AG04450 (cell line): ENCODE results near the gene GGN. TPM values are rescaled to one million over a fixed set of nuclear protein-coding genes. Genes with fewer than 3 reads are reported as not detected.
"Not testable (repeated sequence)": the region's sequence is repeated elsewhere in the genome, so short reads cannot be mapped to it uniquely, and the experiment has no call there.

Source experiments
- CTCF ChIA-PET: fragments of 300-600, 350-600 bp; formaldehyde crosslinking; extraction: SDS; loops from one replicate; lab custom pipeline; 2022; ENCODE audit warnings: antibody characterized with exemption, inconsistent platforms; lab: Charles Lee
- POLR2A ChIA-PET: fragments of 350-600 bp; formaldehyde crosslinking; extraction: SDS; loops from one replicate; lab custom pipeline; 2021; ENCODE audit warnings: antibody characterized with exemption, inconsistent platforms; lab: Yijun Ruan, JAX
- DNase-seq: peaks from one replicate; pipeline ENCODE4 v3.0.0-alpha.2; 2011; ENCODE audit warnings: low read depth, low spot score
- H3K27ac ChIP-seq: one replicate; pipeline ENCODE4 v1.5.1; 2012; ENCODE audit warnings: low read depth, low read length, control low read depth
- H3K27me3 ChIP-seq: one replicate; pipeline ENCODE4 v1.6.0; 2012; ENCODE audit warnings: low read length; ENCODE audit not compliant: control insufficient read depth, insufficient read depth
- H3K4me3 ChIP-seq: 2 replicates; pipeline ENCODE4 v1.5.1; 2011; ENCODE audit warnings: mild to moderate bottlenecking, low read depth, low read length, control low read depth
- H3K9me3 ChIP-seq: 2 replicates; pipeline ENCODE4 v1.5.1; 2012; ENCODE audit warnings: low read length; ENCODE audit not compliant: control insufficient read depth, insufficient read depth
- polyA plus RNA-seq: library from polyadenylated mRNA; depleted of rRNA; stranded (reverse); fragments of >200 nt; gene quantifications from 2 replicates; pipeline ENCODE4 v1.2.3, GENCODE V29; 2011; rRNA removed
- TF ChIP-seq, protein P1 (sequence below): IDR thresholded peaks from 2 replicates; pipeline ENCODE4 v1.5.1; 2011; ENCODE audit warnings: low read depth, low read length, control low read depth, inconsistent platforms

The GGN gene
- polyA plus RNA-seq, 1 experiment, result 0.15 TPM

- no peaks in the 10 kb centered on the region; the same call in 1 of the 2 replicates for H3K9me3 ChIP-seq
- ChIA-PET POLR2A (interaction anchor here (0.5 kb wide), 1 partner anchor 178 kb away, joined by 4 read pairs; no protein-coding TSS in a partner anchor), CTCF (no interaction called here)
- H3K27ac ChIP-seq, result no peak overlapping the region
- TF ChIP-seq, protein P1, sequence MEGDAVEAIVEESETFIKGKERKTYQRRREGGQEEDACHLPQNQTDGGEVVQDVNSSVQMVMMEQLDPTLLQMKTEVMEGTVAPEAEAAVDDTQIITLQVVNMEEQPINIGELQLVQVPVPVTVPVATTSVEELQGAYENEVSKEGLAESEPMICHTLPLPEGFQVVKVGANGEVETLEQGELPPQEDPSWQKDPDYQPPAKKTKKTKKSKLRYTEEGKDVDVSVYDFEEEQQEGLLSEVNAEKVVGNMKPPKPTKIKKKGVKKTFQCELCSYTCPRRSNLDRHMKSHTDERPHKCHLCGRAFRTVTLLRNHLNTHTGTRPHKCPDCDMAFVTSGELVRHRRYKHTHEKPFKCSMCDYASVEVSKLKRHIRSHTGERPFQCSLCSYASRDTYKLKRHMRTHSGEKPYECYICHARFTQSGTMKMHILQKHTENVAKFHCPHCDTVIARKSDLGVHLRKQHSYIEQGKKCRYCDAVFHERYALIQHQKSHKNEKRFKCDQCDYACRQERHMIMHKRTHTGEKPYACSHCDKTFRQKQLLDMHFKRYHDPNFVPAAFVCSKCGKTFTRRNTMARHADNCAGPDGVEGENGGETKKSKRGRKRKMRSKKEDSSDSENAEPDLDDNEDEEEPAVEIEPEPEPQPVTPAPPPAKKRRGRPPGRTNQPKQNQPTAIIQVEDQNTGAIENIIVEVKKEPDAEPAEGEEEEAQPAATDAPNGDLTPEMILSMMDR, result no peak
- no peak for DNase-seq
- H3K4me3 ChIP-seq, result no peak overlapping the region
- no peaks in the 10 kb centered on the region for H3K27me3 ChIP-seq
Measured at GRCh38 chr19:38340927-38341326, 46.9 kb downstream of the GGN start.

DNA sequence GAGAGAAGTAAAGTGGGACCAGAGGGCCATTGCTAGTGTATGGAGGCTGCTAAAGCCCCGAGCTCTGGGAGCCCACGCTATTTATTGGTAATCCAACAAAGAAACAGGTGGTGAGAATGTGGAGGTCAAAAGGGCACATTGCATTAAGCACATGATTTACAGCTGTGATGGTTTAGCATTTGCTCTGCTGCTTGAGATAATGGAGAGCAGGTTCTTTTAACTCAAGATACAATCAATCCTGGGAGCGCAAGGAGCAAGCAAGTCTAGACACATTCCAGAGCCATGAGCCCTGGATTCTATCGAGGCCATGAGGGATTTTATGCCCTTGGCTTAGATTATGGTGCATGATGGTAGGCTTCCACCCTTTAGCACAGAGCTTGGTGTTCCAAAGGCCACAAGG lies 48.8 kb downstream of the GGN start:
- H3K27me3 ChIP-seq, H3K27ac ChIP-seq, DNase-seq, H3K4me3 ChIP-seq, H3K9me3 ChIP-seq: not testable (repeated sequence)
- ChIA-PET POLR2A (interaction anchor here (0.7 kb wide), 1 partner anchor 35 kb away, joined by 3 read pairs; the partner anchor contains the start of gene PSMD8), CTCF (interaction anchor here (0.9 to 1.6 kb wide), 3 partner anchors 64 to 105 kb away, joined by 3 to 8 read pairs (median 3); partner anchors contain the start of gene FAM98C)

DNA sequence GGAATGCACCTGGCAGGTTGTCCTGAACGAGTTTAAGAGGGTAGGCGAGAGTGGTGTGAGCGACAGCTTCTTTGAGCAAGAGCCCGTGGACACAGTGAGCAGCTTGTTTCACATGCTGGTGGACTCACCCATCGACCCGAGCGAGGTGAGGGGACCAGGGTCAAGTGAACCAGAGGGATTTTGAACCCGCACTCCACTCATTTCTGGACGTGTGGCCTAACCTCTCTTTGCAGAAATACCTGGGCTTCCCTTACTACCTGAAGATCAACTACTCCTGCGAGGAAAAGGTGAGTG lies 50.5 kb downstream of the GGN start:
- ChIA-PET POLR2A (no interaction called here), CTCF (interaction anchor here (0.7 to 1.0 kb wide), 2 partner anchors 93 to 104 kb away, joined by 3 read pairs; no protein-coding TSS in a partner anchor)
- no peak overlapping the region for H3K27ac ChIP-seq
- H3K27me3 ChIP-seq, result no peaks in the 10 kb centered on the region
- peak overlapping the region; percentile 94 for H3K4me3 ChIP-seq
- TF ChIP-seq, protein P1, result no peak
- DNase-seq, result no peak
- H3K9me3 ChIP-seq, result no peaks in the 10 kb centered on the region; the same call in 1 of the 2 replicates

DNA sequence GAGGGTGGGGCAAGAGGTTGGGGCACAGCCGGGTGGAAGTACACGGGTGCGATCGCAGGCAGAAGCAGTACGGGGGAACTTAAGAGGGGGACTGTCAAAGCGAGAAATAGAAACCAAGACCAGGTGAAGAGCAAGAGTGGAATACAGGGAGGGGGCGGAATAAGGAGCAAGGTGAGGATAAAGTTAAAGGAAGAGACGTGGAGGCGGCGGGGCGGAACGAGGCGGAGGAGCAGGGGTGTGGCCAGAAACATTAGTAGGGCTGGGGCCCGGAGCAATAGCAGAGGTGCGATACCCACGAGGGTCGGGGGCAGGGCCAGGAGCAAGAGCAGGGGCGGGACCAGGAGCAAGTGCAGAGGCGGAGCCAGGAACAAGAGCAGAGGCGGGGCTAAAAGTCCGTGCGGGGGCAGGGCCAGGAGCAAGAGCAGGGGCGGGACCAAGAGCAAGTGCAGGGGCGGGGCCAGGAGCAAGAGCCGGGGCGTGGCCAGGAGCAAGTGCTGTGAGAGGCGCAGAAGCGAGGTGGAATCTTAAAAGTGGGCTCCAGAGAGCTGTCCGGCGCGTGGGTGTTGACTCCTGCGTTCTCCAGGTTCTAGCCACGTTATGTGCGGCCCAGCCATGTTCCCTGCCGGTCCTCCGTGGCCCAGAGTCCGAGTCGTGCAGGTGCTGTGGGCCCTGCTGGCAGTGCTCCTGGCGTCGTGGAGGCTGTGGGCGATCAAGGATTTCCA lies 51.0 kb downstream of the GGN start:
- POLR2A ChIA-PET, result interaction anchor here (0.5 kb wide), 1 partner anchor 23 kb away, joined by 3 read pairs; no protein-coding TSS in a partner anchor
- peak; percentile 67 for DNase-seq
- CTCF ChIA-PET, result interaction anchor here (0.7 to 6.7 kb wide), 12 partner anchors 17 to 434 kb away, joined by 3 to 123 read pairs (median 4); partner anchors contain the start of genes FAM98C, KCNK6 and PSMD8

DNA sequence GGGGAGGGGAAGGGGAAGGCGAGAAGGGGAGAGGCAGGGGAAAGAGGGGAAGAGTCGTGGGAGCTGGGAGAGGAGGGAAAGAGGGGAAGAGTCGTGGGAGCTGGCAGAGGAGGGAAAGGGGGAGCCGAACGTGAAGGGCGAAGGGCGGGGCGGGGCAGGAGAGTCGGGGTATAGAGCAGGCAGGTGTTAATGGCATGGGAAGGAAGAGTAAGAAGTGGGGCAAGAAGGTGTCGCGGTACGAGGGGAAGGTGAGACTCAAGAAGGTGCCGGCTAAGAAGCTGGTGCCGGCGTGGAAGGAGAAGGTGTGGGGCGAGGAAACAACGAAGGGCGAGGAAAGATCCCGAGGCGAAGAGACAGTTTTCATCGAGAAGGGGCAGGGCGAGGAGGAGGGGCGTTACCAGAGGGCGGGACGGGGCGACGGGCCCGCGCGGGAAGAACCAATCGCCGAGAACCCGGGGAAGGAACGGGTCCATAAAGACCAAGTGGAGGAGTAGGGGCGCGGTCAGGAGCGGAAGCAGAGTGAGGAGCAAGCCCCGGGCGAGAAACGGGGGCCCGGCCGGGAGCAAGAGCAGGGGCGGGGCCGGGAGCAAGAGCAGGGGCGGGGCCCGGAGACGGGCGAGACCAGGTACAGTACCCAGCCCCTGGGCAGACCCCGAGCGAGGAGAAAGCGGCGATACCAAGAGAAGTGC lies 51.7 kb downstream of the GGN start:
- POLR2A ChIA-PET, result interaction anchor here (0.5 to 0.7 kb wide), 2 partner anchors 23 to 52 kb away, joined by 3 to 4 read pairs; partner anchors contain the start of gene GGN
- CTCF ChIA-PET, result interaction anchor here (0.6 to 6.7 kb wide), 16 partner anchors 17 to 433 kb away, joined by 3 to 123 read pairs (median 4); partner anchors contain the start of genes FAM98C, KCNK6 and PSMD8

More for the DNA sequence above, 51.0 kb downstream of the GGN start:
- Histone ChIP-seq H3K27ac (peak overlapping the region; percentile 61), H3K4me3 (peak overlapping the region; percentile 94), H3K9me3 (no peaks in the 10 kb centered on the region; the same call in 1 of the 2 replicates), H3K27me3 (no peaks in the 10 kb centered on the region)
- TF ChIP-seq, protein P1, result no peak

More for the DNA sequence above, 51.7 kb downstream of the GGN start:
- Histone ChIP-seq H3K9me3 (no peaks in the 10 kb centered on the region; the same call in 1 of the 2 replicates), H3K4me3 (peak overlapping the region; percentile 94), H3K27me3 (no peaks in the 10 kb centered on the region), H3K27ac (peak overlapping the region; percentile 70)
- peak; percentile 83 for DNase-seq
- TF ChIP-seq, protein P1, result no peak

Other genes with a start within 250 kb of the GGN start
- gene DPF1, start 163.8 kb downstream of the GGN start, polyA plus RNA-seq, result 1.4 and 1.6 TPM in 2 replicates
- 0.62 and 1.0 TPM in 2 replicates for gene PPP1R14A, start 131.7 kb downstream of the GGN start, polyA plus RNA-seq
- gene SPINT2, start 123.5 kb downstream of the GGN start, polyA plus RNA-seq, result 1.3 and 1.8 TPM in 2 replicates
- 0.38 TPM in 1 of 2 replicates, not detected in the other for gene C19orf33, start 83.8 kb downstream of the GGN start, polyA plus RNA-seq
- gene YIF1B, start 72.1 kb downstream of the GGN start, polyA plus RNA-seq, result 44.9 and 67.1 TPM in 2 replicates
- 2.6 and 2.8 TPM in 2 replicates for gene KCNK6, start 68.2 kb downstream of the GGN start, polyA plus RNA-seq
- gene CATSPERG, start 52.2 kb downstream of the GGN start, polyA plus RNA-seq, result 0.10 and 0.30 TPM in 2 replicates
- 287 and 328 TPM in 2 replicates for gene PSMD8, start 13.5 kb downstream of the GGN start, polyA plus RNA-seq
- 2.5 and 3.6 TPM in 2 replicates for gene SPRED3, start 663 bp upstream of the GGN start, polyA plus RNA-seq
- gene FAM98C, start 15.1 kb upstream of the GGN start, polyA plus RNA-seq, result 5.0 and 7.9 TPM in 2 replicates
- not detected in 2 replicates for gene RASGRP4, start 38.2 kb upstream of the GGN start, polyA plus RNA-seq
- gene RYR1, start 45.7 kb upstream of the GGN start, polyA plus RNA-seq, result not detected in 2 replicates
- 0.09 and 0.31 TPM in 2 replicates for gene MAP4K1, start 229.9 kb upstream of the GGN start, polyA plus RNA-seq
- gene EIF3K, start 231.2 kb upstream of the GGN start, polyA plus RNA-seq, result 168 and 250 TPM in 2 replicates